ENCODE measurements around the gene EIF4EBP3.
"Not testable (repeated sequence)": the region's sequence is repeated elsewhere in the genome, so short reads cannot be mapped to it uniquely, and the experiment has no call there.

Gene EIF4EBP3

DNA sequence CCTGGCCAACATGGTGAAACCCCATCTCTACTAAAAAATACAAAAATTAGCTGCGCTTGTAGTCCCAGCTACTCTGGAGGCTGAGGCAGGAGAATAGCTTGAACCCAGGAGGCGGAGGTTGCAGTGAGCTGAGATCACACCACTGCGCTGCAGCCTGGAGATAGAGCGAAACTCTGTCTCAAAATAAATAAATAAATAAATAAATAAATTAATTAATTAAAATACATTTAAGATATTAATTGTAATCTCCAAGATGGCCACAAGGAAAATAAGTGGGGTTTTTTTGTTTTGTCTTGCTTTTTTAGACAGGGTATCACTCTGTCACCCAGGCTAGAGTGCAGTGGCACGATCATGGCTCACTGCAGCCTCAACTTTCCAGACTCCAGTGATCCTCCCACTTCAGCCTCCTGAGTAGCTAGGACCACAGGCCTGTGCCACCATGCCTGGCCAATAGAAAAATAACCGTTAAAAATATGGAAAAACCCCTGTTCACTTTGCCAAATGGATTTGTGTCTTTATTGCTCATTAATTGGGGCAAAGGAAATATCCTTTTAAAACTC, 31.8 kb downstream of the EIF4EBP3 start:
- DNase-seq (ENCODE audit: low spot score), result not testable (repeated sequence)

DNA sequence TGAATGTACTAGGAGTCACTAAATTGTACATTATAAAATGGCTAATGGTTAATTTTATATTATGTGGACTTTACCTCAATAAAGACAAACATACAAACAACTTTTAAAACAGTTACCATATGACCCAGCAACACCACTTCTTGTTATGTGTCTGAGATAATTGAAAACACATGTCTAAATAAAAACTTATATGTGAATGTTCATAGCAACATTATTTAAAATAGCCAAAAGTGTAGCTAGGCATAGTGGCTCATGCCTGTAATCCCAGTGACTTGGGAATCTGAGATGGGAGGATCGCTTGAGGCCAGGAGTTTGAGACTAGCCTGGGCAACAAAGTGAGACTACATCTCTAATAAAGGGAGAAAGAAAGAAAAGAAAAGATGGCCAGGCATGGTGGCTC, 40.0 kb downstream of the EIF4EBP3 start:
- DNase-seq (ENCODE audit: low spot score), result no peak

DNA sequence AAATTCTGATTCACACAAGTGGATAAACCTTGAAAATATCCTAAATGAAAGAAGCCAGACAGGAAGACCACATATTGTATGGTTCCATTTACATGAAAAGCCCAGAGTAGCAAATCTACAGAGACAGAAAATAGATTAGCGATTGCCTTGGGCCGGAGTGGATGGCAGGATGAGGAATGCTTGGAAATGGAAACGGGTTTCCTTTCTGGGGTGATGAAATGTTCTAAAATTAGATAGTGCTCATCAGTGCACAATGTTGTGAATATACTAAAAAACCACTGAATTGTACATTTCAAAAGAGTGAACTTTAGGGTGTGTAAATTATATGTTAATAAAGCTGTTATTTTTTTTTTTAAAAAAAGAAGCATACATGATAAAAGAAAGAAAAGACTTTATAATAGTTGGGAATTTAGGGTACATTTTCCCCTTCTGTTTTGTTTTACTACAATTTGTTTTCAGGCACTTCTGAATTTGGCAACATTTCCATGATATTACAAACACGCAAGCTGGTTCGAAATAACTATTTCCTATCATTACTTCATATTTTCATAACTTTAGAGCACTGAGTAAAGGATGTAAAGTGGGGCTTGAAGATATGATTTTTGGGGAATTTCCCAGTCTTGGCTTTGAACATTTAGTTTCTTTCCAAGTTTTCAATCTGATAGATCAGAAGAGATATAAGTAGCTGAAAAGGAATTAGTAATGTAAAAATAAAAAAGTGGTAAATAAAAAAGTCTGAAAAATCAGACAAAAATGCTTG, 41.0 kb downstream of the EIF4EBP3 start:
- no peak for DNase-seq (ENCODE audit: low spot score)

DNA sequence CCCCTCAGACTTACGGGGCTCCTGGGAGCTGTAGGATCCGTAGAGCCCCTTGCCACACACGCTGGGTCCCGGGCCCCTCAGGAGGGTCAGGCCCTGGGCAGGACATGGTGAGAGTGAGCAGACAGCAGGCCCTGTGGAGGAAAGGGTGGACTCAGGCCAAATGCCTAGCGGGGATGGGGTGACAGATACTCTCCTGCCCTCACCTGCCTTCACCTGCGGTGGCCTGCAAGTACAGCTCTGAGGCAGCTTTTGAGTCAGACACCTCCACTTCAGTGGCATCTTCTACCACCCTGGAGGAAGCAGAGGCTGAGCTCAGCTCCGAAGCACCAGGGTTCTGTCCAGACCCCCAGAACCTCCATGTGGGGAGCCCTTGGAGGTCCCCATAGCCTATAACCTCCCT, 43.4 kb downstream of the EIF4EBP3 start:
- no peak for DNase-seq (ENCODE audit: low spot score)

DNA sequence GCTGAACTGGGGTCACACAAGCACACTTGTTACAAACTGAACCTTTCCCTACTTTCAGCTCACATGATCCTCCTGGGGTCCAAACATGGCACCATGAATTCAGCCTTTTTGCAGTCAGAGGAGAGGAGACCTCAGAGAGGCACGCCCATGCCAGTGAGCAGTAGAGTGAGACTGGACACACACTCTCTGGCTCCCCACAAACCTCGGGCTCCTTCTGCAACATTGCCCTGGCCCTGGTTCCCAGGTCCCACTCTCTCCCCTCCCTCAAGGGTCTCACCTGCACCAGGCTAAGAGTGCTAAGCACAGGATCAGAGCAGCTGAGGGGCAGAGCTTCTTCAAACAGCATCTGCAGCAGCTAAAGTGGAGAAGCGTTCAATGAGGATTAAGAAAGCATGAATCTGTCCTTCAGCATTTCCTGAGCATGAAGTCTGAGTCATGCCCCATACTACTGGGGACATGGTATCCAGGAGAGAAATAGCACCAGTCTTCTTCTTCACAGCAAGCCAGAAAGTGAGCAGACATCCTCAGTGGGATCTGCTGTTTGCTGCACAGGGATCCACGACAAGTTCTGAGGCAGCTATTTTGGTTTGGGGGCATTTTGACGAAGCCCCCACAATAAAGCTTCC, 44.4 kb downstream of the EIF4EBP3 start:
- no peak for DNase-seq (ENCODE audit: low spot score)

DNA sequence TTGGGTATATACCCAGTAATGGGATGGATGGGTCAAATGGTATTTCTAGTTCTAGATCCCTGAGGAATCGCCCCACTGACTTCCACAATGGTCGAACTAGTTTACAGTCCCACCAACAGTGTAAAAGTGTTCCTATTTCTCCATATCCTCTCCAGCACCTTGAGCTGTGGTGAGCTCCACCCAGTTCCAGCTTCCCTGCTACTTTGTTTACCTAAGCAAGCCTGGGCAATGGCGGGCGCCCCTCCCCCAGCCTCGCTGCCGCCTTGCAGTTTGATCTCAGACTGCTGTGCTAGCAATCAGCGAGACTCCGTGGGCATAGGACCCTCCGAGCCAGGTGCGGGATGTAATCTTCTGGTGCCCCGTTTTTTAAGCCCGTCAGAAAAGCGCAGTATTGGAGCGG, 45.6 kb downstream of the EIF4EBP3 start:
- DNase-seq (ENCODE audit: low spot score), result not testable (repeated sequence)

DNA sequence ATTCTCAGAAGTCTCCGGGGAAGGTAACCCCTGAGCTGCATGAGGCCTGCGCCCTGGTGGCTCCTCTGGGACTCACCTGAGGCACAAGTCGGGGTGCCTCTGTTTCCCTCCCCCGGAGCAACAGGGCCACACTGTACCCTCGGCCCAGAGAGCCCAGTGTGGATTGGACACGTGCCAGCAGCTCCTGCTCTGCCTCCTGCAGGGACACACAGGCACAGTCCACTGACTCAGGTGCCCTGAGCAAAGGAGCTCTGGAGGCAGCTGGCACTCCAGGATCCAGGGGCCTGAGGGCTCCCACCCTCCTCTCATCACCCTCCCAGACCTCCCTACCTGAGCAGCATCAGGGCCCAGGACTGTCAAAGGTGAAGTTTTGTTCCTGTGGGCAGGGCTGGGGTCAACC, 46.7 kb downstream of the EIF4EBP3 start:
- DNase-seq (ENCODE audit: low spot score), result no peak

DNA sequence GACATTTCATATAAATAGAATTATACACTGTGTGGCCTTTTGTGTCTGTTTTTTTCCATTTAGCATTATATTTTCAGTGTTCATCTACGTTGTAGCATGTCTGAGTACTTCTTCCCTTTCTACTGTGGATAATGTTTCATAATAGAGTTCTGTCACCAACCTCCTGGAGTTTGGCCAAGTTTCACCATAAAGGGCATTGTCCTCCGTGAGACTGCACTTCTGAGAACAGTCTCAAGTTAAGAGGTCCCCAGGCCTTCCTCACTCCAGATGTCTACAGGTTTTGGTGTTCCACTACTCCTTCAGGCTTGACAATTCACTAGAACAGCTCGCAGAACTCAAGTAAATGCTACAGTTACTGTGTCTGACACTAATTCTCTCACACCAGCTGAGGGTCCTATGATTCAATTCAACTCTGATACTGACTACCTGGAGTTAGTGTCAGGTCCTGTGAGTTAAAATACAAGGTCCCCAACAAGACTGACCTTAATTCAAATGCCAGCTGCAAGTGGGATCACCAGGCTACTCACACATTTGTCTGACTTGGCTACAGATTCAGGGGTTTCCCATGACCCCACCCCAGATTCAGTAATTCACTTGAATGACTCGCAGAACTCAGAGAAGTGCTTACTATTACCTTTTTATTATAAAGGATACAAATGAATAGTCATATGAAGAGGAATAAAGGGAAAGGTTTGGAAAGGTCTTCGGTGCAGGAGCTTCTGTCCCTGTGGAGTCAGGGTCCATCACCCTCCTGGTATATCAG, 48.3 kb downstream of the EIF4EBP3 start:
- no peak for DNase-seq (ENCODE audit: low spot score)

DNA sequence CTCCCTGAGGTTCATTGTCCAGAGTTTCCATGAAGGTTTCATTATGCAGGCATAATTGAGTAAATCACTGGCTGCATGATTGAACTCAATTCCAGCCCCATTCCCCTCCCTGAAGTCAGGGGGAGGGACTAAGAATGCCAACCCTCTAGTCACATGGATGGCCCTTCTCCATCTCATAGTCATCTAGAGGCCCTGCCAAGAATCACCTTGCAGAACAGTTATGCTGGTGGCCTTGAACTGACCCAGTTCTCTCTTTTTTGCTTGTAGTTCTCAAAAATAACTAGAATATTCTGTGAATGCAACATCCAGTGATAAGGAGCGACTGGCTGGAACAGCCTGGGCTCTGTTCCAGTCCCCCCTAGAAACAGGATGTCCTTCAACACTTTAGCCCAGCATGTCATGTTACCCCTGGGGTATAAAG, 48.9 kb downstream of the EIF4EBP3 start:
- DNase-seq (ENCODE audit: low spot score), result no peak

DNA sequence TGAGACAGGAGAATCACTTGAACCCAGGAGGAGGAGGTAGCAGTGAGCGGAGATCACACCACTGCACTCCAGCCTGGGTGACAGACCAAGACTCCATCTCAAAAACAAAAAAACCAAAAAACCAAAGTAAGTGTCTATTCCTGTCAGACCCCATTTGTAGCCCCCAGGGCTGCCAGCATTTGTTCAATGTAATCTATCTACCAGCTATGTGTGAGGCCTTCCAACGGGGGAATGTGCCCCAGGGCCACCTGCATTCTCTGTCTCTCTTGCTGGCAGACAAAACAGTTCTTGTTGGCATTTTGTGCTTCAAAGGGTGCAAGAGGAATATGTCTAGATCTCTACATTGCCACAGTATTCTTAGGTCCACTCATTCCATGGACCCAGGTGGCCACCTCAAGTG, 51.4 kb downstream of the EIF4EBP3 start:
- DNase-seq (ENCODE audit: low spot score), result no peak

Measured in HuH-7.5 (cell line).